Activated T-cell treated with anti-CD3 and anti-CD28 coated beads for 24 hours (primary cell): ENCODE measurements around the gene PSMC1.
A peak's percentile ranks its signal among the peaks of the same experiment; 100 is the strongest.
"Not testable (repeated sequence)": the region's sequence is repeated elsewhere in the genome, so short reads cannot be mapped to it uniquely, and the experiment has no call there.

ENCODE experiments used
- DNase-seq: peaks from one replicate; pipeline ENCODE4 v3.0.0-alpha.2; 2020; ENCODE audit warnings: low read depth

PSMC1 gene

DNA sequence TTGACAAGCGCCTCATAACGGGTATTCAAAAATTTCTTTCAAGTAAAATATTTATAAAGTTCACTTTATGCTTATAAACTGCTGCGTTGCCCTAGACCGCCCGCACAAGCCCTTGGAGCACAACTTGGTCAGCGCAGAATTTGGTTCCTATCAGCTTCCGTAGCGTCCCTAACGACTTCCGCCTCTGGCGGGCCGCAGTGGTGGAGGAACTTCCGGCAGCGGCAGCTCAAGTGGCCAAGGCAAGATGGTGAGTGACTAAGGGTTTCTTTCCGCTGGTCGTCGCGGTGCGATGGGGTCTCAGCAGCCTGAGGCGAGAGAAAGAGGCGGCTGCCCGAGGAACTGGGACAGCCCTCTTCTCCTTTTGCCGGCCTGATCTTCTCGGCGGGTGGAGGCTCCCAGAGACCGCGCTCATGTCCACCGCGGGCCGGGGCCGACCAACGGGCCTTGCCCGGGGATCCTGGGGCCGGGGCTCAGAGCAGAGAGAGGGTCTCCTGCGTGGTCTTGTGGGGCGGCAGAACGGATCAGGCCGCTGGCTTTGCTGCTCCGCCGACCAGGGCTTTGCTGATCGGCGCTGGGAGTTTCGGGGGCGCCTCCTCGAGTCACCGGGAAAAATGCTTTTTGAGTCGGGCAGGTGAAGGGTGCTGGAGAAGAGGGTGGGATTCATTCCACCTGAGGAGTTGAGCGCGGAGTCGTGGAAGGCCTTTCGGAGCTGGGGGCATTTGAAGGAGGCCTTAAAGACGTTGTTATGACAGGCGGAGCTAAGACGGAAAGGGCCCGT, at the start of gene PSMC1:
Gene PSMC1, plus strand, starts transcription at position 200 of the 778 bp plus-strand sequence. Its CDS starts 45 bp downstream, at position 245.
- peak; percentile 85 for DNase-seq

DNA sequence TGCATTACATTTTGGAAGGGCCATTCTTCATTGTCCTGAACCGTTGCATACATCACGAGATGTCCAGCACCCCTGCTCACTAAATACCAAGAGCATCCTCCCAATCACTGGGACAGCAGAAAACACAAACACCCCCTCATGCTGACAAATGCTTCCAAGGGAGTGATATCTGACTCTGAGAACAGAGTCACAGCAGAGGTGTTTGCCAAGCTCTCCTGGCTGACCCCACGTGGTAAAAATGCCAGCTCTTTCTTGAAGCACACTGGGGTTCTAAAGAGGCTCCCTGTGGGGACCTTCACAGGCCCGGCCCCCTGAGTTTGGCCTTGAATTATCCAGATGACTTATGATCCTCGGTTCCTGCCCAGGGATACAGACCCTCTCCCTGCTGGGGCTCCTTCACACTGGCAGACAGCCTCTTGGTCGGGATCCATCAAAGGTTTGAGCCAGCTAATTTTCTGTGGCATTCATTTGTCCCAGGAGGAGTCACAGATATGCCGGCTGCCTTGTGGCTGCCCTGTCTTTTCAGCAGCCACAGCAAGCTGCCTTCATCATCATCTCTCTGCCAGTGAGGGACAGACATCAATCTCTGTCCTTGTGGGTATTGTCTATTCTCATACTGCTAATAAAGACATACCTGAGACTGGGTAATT, 43.1 kb upstream of the PSMC1 start:
- no peak for DNase-seq

DNA sequence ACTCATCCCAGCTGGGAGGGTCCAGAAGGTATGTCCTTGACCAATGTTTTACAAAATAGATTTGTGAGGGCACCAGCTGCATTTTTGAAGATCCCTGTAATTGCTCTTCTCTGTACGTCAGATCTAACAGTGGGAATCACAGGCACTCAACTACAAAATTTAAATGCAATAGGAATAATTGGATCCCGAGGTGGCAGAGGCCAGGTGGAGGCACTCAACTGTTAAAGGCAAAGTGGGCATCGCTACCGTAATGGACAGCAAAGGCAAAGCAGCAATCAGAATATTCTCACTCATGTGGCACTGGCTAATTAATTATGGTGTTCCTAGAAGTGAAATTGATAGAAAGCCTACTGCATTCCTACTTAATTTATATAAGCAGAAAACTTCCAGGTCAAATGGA, 27.9 kb upstream of the PSMC1 start:
- no peak for DNase-seq

DNA sequence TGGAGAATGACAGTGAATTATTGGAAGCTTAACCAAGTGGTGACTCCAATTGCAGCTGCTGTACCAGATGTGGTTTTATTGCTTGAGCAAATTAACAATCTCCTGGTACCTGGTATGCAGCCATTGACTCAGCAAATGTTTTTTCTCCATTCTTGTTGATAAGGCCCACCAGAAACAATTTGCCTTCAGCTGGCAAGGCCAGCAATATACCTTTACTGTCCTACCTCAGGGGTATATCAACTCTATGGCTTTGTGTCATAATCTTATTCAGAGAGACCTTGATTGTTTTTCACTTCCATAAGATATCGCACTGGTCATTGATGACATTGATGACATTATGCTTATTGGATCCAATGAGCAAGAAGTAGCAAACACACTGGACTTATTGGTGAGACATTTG, 26.4 kb upstream of the PSMC1 start:
- DNase-seq, result not testable (repeated sequence)

DNA sequence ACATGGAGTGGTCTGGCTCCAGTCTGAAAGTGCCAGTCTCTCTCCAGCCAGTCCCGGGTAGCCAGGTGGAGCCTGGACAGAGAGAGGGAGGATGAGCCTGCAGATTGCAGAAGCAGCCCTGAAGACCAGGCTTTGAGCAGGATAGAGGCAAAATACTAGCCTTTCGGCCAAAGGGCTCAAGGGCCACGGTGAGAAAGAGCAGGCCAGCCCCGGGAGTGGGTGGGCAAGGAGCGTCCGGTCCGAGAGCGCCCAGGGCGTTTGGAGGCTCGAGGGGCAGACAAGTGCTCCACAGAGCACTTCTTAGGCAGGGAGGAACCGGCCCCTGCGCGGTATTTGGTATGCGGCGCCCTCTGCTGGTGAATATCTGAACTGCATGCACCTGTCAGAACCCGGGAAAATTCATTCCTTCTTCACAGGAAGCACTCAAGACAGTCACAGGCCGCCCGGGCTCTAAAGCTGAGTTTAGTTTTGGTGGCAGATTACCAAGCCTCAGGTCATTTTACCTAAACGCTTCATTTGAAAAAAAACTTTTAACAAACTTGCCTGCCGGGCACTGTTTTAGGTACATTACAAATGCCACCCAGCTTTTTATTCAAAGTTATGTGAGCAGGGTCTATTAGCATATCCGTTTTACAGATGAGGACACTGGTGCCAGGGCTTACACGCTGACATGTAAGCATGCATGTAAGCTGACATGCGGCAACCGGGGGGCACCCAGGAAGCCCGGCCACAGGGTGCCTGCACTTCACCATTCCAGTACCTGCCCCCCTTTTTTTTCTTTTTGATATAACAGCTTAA, 21.0 kb upstream of the PSMC1 start:
- DNase-seq, result peak; percentile 67

DNA sequence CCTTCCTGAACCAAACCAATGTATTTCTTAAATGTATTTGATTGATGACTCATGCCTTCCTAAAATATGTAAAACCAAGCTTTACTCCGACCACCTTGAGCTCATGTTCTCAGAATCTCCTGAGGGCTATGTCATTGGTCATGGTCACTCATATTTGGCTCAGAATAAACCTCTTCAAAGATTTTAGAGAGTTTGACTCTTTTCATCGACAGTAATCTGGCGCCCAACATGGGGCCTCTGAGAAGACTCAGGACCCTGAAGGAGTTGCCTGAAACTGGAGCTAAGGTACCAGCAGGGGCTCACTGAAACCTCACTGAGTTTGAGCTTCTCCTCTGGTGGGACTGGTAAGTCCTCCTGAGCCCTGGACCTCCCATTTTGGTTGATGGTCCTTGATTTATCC, 17.2 kb upstream of the PSMC1 start:
- DNase-seq, result no peak

DNA sequence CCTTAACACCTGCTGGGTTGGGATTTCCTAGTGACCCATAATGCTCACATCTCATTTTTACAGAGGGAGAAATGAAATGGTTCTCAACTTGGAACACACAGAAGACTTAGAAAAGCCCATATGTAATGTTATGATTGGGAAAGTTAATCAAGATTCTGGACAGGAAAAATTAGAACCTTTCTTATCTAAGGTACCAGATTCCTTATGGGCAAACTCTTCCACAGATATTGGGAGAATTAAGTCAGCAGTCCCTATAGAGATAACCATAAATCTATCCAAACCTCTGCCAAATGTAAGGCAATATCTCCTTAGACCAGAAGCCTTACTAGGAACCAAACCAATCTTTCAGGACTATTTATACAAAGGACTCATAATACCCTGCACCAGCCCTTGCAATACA, 13.9 kb upstream of the PSMC1 start:
- no peak for DNase-seq

DNA sequence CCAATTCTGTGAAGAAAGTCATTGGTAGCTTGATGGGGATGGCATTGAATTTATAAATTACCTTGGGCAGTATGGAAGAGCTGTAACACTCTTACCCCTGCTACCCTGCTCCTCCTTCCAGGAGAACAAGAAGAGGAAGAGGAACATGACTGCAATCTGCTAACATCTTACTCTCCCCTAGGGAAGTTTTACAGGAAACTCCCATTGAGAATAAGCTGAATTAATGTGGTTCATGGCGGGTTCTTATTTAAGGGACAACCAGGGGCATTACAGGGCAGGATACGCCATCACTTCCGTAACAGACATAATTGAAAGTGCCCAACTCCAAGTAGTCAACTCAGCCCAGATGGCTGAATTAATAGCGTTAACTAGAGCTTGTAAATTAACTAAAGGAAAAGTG, 9.4 kb upstream of the PSMC1 start:
- no peak for DNase-seq

DNA sequence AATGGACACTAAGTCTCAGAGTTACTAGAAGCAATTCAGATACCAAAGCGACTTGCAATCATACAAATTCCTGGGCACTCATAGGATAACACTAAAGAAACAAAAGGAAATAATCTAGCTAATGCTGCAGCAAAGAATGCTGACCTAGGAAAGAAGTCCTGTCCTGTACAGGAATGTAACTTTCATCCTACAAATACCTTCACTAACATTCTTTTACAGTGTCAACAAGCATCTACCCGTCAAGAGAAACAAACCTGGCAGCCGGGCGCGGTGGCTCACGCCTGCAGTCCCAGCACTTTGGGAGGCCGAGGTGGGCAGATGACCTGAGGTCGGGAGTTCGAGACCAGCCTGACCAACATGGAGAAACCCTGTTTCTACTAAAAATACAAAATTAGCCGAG, 8.9 kb upstream of the PSMC1 start:
- not testable (repeated sequence) for DNase-seq

DNA sequence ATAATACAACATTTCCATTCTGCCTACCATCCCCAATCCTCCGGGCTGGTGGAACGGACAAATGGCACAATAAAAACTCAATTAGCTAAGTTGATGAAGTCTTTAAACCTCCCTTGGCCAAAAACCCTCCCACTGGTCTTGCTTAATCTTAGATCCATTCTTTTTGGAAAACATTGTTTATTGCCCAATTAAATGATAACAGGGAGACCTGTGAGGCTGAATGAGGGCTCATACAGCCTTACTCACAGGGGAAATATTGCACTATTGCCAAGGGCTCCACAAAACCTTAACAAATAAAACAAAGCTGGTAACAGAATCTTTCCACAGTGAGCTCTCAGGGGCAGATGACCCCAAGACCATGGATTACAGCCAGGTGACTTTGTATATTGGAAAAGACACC, 7.8 kb upstream of the PSMC1 start:
- DNase-seq, result no peak

DNA sequence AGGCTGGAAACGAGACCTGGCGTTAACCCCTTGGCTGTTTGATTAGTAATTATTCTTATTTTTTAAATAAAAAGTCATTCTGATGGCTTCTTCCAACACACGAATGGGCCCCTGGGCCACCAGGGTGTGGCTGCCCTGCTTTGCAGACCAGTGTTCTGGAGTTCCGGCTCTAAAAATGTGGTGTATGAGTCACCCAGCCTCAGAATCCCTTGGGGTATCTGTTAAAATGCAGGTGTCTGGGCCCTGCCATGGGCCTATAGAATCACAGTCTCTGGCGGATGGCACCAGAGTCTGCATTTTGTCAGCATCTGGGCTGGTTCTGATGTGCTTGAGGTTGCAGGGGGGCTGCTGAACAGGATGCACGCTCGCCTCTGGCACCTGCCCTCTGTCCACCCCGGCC, 2.5 kb upstream of the PSMC1 start:
- DNase-seq, result no peak

DNA sequence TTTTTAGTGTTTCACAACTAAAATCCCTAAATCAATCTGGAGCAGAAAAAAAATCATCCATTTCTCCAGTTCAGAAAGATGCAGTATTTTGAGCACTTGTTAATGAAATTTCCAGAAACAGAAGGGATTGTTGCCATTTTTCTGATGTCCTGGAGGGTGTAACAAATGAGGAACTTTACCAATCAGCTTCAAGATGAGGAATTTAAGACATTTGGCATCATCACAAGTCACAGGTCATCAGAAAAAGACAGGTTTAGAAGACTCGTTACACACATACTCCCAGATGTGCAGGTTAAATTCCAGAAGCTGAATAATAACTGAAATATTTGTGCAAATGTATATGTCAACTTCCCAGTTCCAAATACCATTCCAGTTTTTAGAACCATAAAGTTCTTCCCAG, 482 bp upstream of the PSMC1 start:
- no peak for DNase-seq

DNA sequence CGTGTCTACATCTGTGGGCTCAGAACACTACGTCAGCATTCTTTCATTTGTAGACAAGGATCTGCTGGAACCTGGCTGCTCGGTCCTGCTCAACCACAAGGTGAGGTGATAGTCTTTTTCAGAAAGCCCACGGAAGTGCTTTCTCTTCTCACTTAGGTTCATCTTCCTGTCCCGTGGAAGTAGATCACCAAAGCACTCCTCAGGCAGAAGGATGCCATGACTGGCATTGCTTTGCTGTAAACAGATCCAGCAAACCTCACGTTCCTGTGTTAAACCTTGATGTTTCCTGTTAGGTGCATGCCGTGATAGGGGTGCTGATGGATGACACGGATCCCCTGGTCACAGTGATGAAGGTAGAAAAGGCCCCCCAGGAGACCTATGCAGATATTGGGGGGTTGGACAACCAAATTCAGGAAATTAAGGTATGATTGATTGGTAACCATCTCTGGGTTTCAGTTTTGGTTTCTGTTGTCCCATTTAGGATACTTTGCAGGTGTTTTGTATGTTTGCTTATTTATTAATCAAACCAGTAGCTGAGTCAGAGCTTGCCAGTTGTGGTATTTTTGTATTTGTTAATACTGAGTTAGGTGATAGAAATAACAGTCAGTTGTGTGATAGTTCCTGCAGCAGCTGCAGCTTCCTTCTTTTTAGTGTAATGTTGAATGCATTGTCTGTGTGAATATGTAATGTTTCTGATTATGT, 7.5 kb downstream of the PSMC1 start:
- DNase-seq, result no peak

DNA sequence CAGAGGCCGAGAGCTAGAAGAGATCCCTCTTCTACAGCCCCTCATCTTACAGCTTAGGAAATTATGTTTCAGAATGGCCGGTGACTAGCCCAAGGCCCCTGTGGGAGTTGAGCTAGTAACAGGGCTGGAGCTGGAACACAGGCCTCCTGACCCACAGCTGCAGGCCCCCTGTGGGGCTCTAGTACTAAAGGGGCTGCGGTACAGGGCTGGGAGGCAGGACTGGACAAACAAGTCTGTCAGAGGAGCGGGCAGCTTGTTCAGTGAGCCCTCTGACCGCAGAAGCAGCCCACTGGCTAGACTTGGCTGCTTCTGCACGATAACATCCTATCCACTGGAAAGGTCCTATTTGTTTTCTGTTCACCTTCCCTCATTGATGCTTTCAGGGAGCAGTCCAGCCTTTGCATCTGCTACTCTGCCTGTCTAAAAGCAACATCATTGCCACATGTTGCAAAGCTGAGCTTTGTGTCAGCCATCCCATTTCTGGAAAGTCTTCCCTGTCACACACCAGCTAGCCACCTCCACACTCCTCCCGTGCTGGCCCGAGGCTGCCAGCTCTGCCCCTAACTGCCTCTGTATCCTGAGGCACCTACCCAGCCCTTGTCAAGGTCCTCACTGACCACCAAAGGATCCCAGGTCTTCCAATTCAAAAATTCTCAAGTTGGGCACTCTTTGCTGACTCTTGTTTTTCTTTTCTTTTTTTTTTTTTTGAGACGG, 10.2 kb downstream of the PSMC1 start:
- no peak for DNase-seq

DNA sequence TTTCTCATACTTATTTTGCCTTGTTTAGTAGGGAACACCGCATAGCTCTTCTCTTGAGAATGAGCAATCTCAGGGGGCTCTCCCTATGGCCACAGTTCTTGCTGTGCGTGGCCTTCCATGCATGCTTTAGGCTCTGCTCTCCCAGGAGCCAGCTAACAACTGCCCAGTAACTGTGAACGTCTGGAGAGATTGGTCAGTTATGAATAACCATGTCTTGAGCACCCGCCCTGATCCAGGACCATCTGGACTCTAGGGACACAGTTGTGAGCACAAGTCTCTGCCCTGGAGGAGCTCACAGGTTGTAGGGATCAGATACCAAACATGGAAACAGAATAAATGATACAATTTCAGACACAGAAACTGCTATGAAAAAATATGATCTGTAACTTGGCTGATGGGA, 12.1 kb downstream of the PSMC1 start:
- no peak for DNase-seq

DNA sequence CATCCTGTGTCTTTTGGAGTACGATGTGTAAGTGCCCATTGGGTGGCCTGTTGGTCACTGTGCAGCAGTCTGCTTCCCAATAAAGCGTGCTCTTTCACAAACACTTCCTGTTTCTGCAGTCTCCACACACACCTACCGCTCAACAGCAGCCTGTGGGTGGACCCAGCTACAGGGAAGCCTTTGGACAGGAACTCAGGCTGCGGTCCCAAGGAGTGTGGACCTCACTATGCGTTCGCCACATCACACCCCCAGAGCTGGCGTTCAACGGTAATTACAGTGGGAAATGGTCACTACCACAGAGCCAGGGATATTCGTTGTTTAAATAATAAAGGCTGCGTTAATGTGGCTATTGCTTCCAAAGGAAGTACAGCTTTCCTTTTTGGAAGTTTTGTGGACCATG, 16.2 kb downstream of the PSMC1 start:
- DNase-seq, result no peak

DNA sequence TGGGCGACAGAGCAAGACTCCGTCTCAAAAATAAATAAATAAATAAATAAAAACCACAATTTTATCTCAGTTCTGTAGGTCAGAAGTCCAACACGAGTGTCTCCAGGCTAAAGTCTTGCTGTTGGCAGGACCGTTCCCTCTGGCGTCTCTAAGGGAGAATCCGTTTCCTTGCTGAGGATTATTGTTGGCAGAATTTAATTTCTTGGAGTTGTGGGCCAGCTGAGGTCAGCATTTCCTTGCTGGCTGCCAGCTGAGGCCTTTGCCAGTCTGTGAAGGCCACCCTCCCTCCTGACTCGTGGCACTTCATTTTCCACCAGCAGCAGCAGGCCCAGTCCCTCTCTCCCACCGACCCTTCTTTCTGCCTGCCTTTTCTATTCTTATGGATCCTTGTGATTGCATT, 17.2 kb downstream of the PSMC1 start:
- no peak for DNase-seq

DNA sequence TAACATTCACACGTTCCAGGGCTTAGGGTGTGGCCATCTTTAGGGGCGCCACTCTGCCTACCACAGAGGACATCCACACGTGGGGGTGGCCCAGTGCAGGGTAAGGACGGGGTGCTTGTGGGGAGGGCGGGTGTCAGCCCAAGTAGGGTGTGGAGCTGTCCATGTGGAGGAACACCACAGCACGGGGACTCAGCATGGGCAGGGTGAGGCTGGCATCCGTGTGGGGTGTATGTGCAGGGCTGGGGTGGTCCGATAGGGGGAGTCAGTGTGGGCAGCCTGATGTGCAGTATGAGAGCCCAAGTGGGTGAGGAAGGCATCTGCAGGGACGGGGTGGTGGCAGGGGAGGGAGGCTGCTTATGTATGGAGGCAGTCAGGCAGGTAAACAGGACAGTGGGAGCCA, 17.7 kb downstream of the PSMC1 start:
- DNase-seq, result no peak

DNA sequence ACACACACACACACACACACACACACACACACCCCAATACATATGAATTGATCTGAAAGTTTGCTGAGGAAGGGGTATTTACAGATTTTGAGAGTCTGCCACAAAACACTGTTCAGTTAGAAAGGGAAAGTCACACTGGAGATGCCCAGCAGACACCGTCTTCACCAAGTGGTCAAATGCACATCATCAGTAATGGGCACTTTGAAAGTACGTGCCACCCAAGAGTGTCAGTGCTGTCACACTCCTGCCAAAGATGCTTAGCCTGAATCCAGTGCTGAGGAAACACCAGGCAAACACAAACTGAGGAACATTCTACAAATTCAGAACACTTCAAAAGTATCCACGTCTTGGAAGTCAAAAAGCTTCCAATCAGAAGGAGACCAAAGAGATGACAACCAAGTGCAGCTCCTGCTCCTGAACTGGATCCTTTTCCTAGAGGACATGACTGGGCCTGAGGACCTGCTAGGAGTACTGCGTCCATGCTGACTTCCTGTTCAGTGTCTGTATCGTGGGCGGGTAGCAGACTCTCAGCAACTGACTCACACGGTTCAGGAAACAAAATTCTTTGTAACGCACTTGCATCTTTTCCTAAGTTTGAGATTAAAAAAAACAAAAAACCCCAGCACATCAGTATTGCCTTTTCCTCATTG, 18.6 kb downstream of the PSMC1 start:
- no peak for DNase-seq

DNA sequence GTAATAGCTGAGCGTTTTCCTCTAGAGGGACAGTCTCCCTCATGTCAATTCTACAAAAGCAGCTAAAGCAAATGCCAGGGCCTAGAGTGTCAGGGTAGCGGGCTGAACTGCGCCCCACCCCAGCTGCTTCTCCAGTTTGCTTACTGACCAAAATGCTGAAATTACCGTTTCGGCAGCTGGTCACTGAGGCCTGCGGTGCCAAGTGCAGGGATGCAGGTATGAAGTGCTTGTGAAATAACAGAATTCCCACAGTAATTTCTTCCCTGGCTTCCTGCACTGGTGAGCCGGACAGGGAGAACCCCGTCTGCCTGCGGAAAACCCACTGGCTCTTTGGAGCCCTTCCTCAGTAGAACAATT, 19.1 kb downstream of the PSMC1 start:
- DNase-seq, result no peak

DNA sequence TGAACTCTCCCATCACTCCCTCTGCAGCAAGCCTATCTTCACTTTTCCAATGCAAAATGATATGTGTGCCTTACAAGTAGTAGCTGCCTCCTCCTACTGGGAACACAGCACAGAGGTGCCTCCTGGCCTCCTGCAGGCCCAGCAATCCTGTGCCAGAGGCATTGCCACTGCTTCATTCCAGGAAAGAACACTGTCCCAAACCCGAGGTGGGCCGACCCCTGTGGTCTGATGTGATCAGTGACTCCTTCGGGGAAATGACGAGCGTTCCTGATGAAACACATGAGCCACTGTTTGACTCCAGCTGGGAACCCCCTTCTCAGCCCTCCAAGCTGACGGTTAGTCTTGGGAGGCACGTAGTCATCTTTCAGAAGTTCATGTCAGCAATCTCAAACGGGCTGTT, 19.5 kb downstream of the PSMC1 start:
- no peak for DNase-seq
